ENCODE results near the gene BACE2. TPM values are rescaled to one million over a fixed set of nuclear protein-coding genes. Genes with fewer than 3 reads are reported as not detected.

The BACE2 gene
- total RNA-seq, 1 experiment from 2014 or later = 40.8 TPM

DNA sequence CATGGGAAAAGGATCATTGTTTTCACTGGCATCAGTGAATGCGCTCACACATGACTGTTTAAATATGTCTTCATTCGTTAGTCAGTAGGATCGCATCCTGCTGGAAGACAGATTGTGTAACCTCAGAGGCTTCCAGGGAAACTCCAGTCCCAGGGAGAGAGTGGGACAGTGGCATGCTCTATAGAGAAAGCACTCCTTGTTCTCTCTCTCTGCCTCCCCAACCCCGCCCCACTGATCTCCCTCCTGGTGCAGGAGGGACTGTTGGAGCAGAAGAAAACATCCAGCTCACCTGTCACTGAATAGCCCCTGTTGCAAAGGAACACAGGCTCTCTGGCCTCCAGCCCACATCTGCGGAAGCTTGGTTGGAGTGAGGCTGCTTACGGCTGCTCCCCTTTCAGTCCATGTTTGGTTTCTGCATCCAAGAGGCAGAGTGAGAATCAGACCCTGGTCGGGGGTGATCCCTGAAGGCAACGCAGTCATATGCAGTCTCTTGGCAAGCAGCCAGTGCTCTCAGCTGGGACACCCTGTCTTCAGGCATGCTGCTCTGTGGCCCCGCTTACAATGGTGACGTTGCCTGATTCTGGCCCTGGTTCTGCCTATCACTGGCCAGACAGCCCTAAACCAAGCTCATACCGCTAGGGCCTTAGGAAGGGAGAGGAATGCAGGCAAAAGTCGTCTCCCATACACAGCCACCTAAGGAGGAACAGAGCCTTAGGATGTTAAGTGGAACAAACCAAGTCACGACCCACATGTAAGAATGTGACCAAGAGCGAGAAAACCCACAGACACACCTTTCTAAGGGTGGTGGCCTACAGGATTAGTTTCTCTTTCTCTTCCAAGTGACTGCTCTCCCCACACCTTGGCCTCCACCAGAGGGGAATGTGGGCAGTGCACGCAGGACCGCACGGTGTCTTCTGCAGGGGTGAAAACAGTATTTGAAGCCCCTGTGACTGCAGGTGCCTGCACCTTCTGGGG lies 39.7 kb downstream of the BACE2 start:
- H3K36me3 ChIP-seq (ENCODE audit: low read depth) = no peaks in the 10 kb centered on the region
- no peaks in the 10 kb centered on the region for H3K27me3 ChIP-seq (ENCODE audit: insufficient read depth, low read depth)
- TF ChIP-seq EZH2 (IDR thresholded peaks at IDR 0.05; ENCODE audit: low read depth) = no peak
- TF ChIP-seq CTCF (conservative IDR thresholded peaks at IDR 0.05) = no peak
- H3K4me3 ChIP-seq = no peak overlapping the region
- BruUV-seq (replicated peaks) = no TSS peak
- POLR2A ChIA-PET (ENCODE audit: unreplicated experiment) = interaction anchor here (0.6 kb wide), 1 partner anchor 1096 kb away, joined by 11 read pairs; no protein-coding TSS in a partner anchor
- H3K27ac ChIP-seq = no peak overlapping the region
- no peak overlapping the region for H3K4me2 ChIP-seq
- H3K79me2 ChIP-seq (ENCODE audit: low read depth) = no peaks in the 10 kb centered on the region
- no peak overlapping the region for H2AFZ ChIP-seq
- H3K9me3 ChIP-seq (ENCODE audit: insufficient read depth, low read depth) = no peaks in the 10 kb centered on the region
- H3K4me1 ChIP-seq (replicated peaks; ENCODE audit: insufficient read depth) = no peaks in the 10 kb centered on the region
- DNase-seq = no peak
- no peaks in the 10 kb centered on the region for H3K9me2 ChIP-seq (ENCODE audit: insufficient read depth)
- no peaks in the 10 kb centered on the region for H4K20me1 ChIP-seq (ENCODE audit: insufficient read depth)
- H3F3A ChIP-seq (ENCODE audit: insufficient read depth, low read depth) = no peaks in the 10 kb centered on the region
- intact Hi-C loops (cut with micrococcal nuclease; ENCODE audit: unreplicated experiment) = no loop called here
- CTCF ChIA-PET = no interaction called here

GRCh38 chr21:41208376-41208763 lies 40.4 kb downstream of the BACE2 start:
- no peaks in the 10 kb centered on the region for H3K4me1 ChIP-seq (replicated peaks; ENCODE audit: insufficient read depth)
- no peak overlapping the region for H3K27ac ChIP-seq
- no peaks in the 10 kb centered on the region for H3K9me2 ChIP-seq (ENCODE audit: insufficient read depth)
- H2AFZ ChIP-seq = no peak overlapping the region
- H3K36me3 ChIP-seq (ENCODE audit: low read depth) = no peaks in the 10 kb centered on the region
- no TSS peak for BruUV-seq (replicated peaks)
- intact Hi-C loops (cut with micrococcal nuclease; ENCODE audit: unreplicated experiment) = no loop called here
- ChIA-PET POLR2A (ENCODE audit: unreplicated experiment) (no interaction called here), CTCF (no interaction called here)
- TF ChIP-seq CTCF (conservative IDR thresholded peaks at IDR 0.05) (no peak), EZH2 (IDR thresholded peaks at IDR 0.05; ENCODE audit: low read depth) (no peak)
- no peaks in the 10 kb centered on the region for H3K79me2 ChIP-seq (ENCODE audit: low read depth)
- H3K4me2 ChIP-seq = no peak overlapping the region
- no peaks in the 10 kb centered on the region for H4K20me1 ChIP-seq (ENCODE audit: insufficient read depth)
- no peaks in the 10 kb centered on the region for H3F3A ChIP-seq (ENCODE audit: insufficient read depth, low read depth)
- DNase-seq = no peak
- no peak overlapping the region for H3K4me3 ChIP-seq
- no peaks in the 10 kb centered on the region for H3K27me3 ChIP-seq (ENCODE audit: insufficient read depth, low read depth)
- H3K9me3 ChIP-seq (ENCODE audit: insufficient read depth, low read depth) = no peaks in the 10 kb centered on the region

- no peaks in the 10 kb centered on the region for H3K79me2 ChIP-seq (ENCODE audit: low read depth)
- intact Hi-C loops (cut with micrococcal nuclease; ENCODE audit: unreplicated experiment) = no loop called here
- CTCF ChIA-PET = no interaction called here
Observed at GRCh38 chr21:41209016-41209619, 41.2 kb downstream of the BACE2 start.

More at GRCh38 chr21:41209016-41209619, 41.2 kb downstream of the BACE2 start:
- POLR2A ChIA-PET (ENCODE audit: unreplicated experiment) = no interaction called here
- no peak for TF ChIP-seq EZH2 (IDR thresholded peaks at IDR 0.05; ENCODE audit: low read depth)
- TF ChIP-seq CTCF (conservative IDR thresholded peaks at IDR 0.05) = no peak
- BruUV-seq (replicated peaks) = no TSS peak
- H3K4me3 ChIP-seq = no peak overlapping the region
- no peak overlapping the region for H3K4me2 ChIP-seq
- no peaks in the 10 kb centered on the region for H3K4me1 ChIP-seq (replicated peaks; ENCODE audit: insufficient read depth)
- H3K27me3 ChIP-seq (ENCODE audit: insufficient read depth, low read depth) = no peaks in the 10 kb centered on the region
- no peaks in the 10 kb centered on the region for H3K9me2 ChIP-seq (ENCODE audit: insufficient read depth)
- no peak for DNase-seq
- no peaks in the 10 kb centered on the region for H4K20me1 ChIP-seq (ENCODE audit: insufficient read depth)
- no peaks in the 10 kb centered on the region for H3K9me3 ChIP-seq (ENCODE audit: insufficient read depth, low read depth)
- H3K27ac ChIP-seq = no peak overlapping the region
- H3F3A ChIP-seq (ENCODE audit: insufficient read depth, low read depth) = no peaks in the 10 kb centered on the region
- no peaks in the 10 kb centered on the region for H3K36me3 ChIP-seq (ENCODE audit: low read depth)
- no peak overlapping the region for H2AFZ ChIP-seq
